ENCODE data around the gene RUBCN. TPM values are rescaled to one million over a fixed set of nuclear protein-coding genes. Genes with fewer than 3 reads are reported as not detected.

Gene RUBCN
- total and polyA plus RNA-seq, 2 of the 13 experiments (the other 11 are each of a cell fraction or from before 2014, with no cell fraction given) = 5.2 to 8.1 TPM

- TF ChIP-seq JUNB (CRISPR knock-in tag; IDR thresholded peaks at IDR 0.05; ENCODE audit: borderline replicate concordance) (no peak), MBD4 (IDR thresholded peaks at IDR 0.05; ENCODE audit: borderline replicate concordance, low read length) (no peak), CAMTA2 (CRISPR knock-in tag; IDR thresholded peaks at IDR 0.05; ENCODE audit: borderline replicate concordance) (no peak), ZNF275 (CRISPR knock-in tag; IDR thresholded peaks at IDR 0.05; ENCODE audit: borderline replicate concordance) (peak; percentile 51; the same call in 1 of the 2 replicates), TFDP1 (CRISPR knock-in tag; IDR thresholded peaks at IDR 0.05; ENCODE audit: borderline replicate concordance) (peak; percentile 59; the same call in 1 of the 2 replicates), ZNF451 (CRISPR knock-in tag; IDR thresholded peaks at IDR 0.05) (peak; percentile 52; the same call in 1 of the 2 replicates), NCOA1 (CRISPR knock-in tag; IDR thresholded peaks at IDR 0.05) (no peak), NR1H2 (CRISPR knock-in tag; IDR thresholded peaks at IDR 0.05; ENCODE audit: borderline replicate concordance, low read depth) (peak; percentile 78; the same call in 1 of the 2 replicates), SRSF1 (optimal IDR thresholded peaks at IDR 0.05; ENCODE audit: low read depth, low read length) (peak; percentile 10), IKZF5 (CRISPR knock-in tag; IDR thresholded peaks at IDR 0.05) (no peak; the same call in 1 of the 2 replicates), GATAD1 (CRISPR knock-in tag; IDR thresholded peaks at IDR 0.05) (peak; percentile 55), ZNF770 (CRISPR knock-in tag; IDR thresholded peaks at IDR 0.05) (peak; percentile 57; the same call in 1 of the 2 replicates), ZSCAN5A (CRISPR knock-in tag; IDR thresholded peaks at IDR 0.05; ENCODE audit: borderline replicate concordance) (peak; percentile 11; the same call in 1 of the 2 replicates), GATAD2A (CRISPR knock-in tag; IDR thresholded peaks at IDR 0.05) (peak; percentile 51), HNRNPK (IDR thresholded peaks at IDR 0.05; ENCODE audit: low read depth, low read length, poor library complexity, severe bottlenecking) (peak; percentile 39), TAF15 (IDR thresholded peaks at IDR 0.05; ENCODE audit: low read depth, low read length, poor library complexity, severe bottlenecking) (no peak), ZNF513 (CRISPR knock-in tag; conservative IDR thresholded peaks at IDR 0.05) (no peak), ZNF761 (CRISPR knock-in tag; conservative IDR thresholded peaks at IDR 0.05) (no peak; the same call in 1 of the 2 replicates), MIER2 (CRISPR knock-in tag; IDR thresholded peaks at IDR 0.05) (no peak)
These were observed 13.1 kb upstream of the RUBCN start, which contains the start of gene FYTTD1 (continued) for GRCh38 chr3:197749601-197750395.
